Esophagus squamous epithelium (tissue), 5 donors: Measurements from ENCODE around the gene PRR11. TPM values are rescaled to one million over a fixed set of nuclear protein-coding genes. Genes with fewer than 3 reads are reported as not detected.

Experiments used
- DNase-seq: peaks from one replicate; lab custom pipeline; 2025; lab: John Stamatoyannopoulos, UW
- H3K27ac ChIP-seq, 4 donors: fragments of 200-600 bp; sonication (generic); one replicate each; pipeline ENCODE4 v1.5.1; 2016 to 2019; ENCODE audit warnings: mild to moderate bottlenecking in 1 of 4
- H3K27me3 ChIP-seq, 4 donors: fragments of 200-600 bp; sonication (generic); 1 replicate in 3 of 4; 2 replicates in 1 of 4; pipeline versions ENCODE4 v1.5.1 to v1.6.0; 2017 to 2021; ENCODE audit warnings: antibody characterized with exemption in 1 of 4
- H3K36me3 ChIP-seq, 3 donors: fragments of 200-600 bp; sonication (generic); one replicate each; pipeline ENCODE4 v1.5.1; 2016 to 2019
- H3K4me1 ChIP-seq, 3 donors: fragments of 200-600 bp; sonication (generic); one replicate each; pipeline ENCODE4 v1.5.1; 2017 to 2019
- H3K4me3 ChIP-seq, 4 donors: fragments of 200-600 bp; sonication (generic); 1 replicate in 3 of 4; 2 replicates in 1 of 4; pipeline ENCODE4 v1.5.1; 2016 to 2019; ENCODE audit warnings: mild to moderate bottlenecking in 2 of 4, moderate library complexity in 1 of 4
- H3K9me3 ChIP-seq, 3 donors: fragments of 200-600 bp; sonication (generic); one replicate each; pipeline ENCODE4 v1.5.1; 2016 to 2019
- POLR2A ChIP-seq, 4 donors: fragments of 450-650 bp; IDR thresholded peaks; one replicate each; pipeline ENCODE4 v1.6.1; 2017; ENCODE audit warnings: antibody characterized with exemption in 4 of 4, mild to moderate bottlenecking in 4 of 4, moderate library complexity in 3 of 4
- WGBS, 2 donors: methylation state at CpG; one replicate each; pipeline ENCODE4 v1.1.5; 2018; 5-methylcytosine and 5-hydroxymethylcytosine counted together
- intact Hi-C: fragments of 100-400 bp; cut with DNase I; formaldehyde crosslinking; loops from one replicate; pipeline ENCODE4 v1.15.0; 2022
- total RNA-seq, 4 donors: library from RNA; depleted of rRNA; stranded (reverse); fragments of >200 nt; gene quantifications; one replicate each; pipeline ENCODE4 v1.1.0, GENCODE V29; 2016
- TF ChIP-seq, protein P1 (sequence below), 6 experiments: fragments of 450-650 bp in 4 of 6; fragments of 200-600 bp in 2 of 6; sonication (generic) in 2 of 6; IDR thresholded peaks; one replicate each; pipeline ENCODE4 v1.5.1; 2016 to 2019; ENCODE audit warnings: antibody characterized with exemption in 6 of 6, mild to moderate bottlenecking in 4 of 6, moderate library complexity in 4 of 6
- donor health status: DM: yes; HTN: yes; CAD: no.

PRR11 gene
- total RNA-seq, 4 donors from 2014 or later = 5.1 to 13.4 (median 9.5) TPM

GRCh38 chr17:59181481-59181880, 25.9 kb downstream of the PRR11 start:
- WGBS, 2 donors = 94 to 100% methylated on average over 9 of the region's 9 CpGs
- Histone ChIP-seq H3K27me3 (no peaks in the 10 kb centered on the region), H3K4me3 (no peak overlapping the region), H3K27ac (no peak overlapping the region), H3K4me1 (no peaks in the 10 kb centered on the region), H3K36me3 (no peaks in the 10 kb centered on the region), H3K9me3 (no peaks in the 10 kb centered on the region)
- no peak for DNase-seq
- no peak for TF ChIP-seq POLR2A (IDR thresholded peaks at IDR 0.05)
- TF ChIP-seq, protein P1, sequence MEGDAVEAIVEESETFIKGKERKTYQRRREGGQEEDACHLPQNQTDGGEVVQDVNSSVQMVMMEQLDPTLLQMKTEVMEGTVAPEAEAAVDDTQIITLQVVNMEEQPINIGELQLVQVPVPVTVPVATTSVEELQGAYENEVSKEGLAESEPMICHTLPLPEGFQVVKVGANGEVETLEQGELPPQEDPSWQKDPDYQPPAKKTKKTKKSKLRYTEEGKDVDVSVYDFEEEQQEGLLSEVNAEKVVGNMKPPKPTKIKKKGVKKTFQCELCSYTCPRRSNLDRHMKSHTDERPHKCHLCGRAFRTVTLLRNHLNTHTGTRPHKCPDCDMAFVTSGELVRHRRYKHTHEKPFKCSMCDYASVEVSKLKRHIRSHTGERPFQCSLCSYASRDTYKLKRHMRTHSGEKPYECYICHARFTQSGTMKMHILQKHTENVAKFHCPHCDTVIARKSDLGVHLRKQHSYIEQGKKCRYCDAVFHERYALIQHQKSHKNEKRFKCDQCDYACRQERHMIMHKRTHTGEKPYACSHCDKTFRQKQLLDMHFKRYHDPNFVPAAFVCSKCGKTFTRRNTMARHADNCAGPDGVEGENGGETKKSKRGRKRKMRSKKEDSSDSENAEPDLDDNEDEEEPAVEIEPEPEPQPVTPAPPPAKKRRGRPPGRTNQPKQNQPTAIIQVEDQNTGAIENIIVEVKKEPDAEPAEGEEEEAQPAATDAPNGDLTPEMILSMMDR (IDR thresholded peaks at IDR 0.05) = no peak
- intact Hi-C loops = no loop called here

DNA sequence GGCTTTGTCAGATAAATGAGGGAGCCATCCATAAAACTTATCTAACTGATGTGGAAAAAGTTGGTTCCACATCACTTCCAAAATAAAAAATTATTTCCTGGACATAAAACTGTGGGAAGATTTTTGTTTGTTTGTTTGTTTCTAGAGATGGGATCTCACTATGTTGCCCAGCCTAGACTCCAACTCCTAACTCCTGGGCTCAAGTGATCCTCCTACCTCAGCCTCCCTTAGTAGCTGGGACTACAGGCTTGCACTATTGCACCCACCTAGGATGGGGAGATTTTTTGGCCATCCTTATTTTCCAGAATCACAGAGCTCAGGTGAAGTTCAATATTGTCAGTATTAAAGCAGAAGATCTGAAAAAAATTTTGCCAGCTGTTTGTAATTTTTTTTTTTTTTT, 30.5 kb downstream of the PRR11 start:
- H3K36me3 ChIP-seq = no peaks in the 10 kb centered on the region
- DNase-seq = no peak

GRCh38 chr17:59186850-59187249, 31.3 kb downstream of the PRR11 start:
- no peaks in the 10 kb centered on the region for H3K4me1 ChIP-seq
- no peak for TF ChIP-seq POLR2A (IDR thresholded peaks at IDR 0.05)
- TF ChIP-seq, protein P1 (IDR thresholded peaks at IDR 0.05) = no peak
- intact Hi-C loops = no loop called here
- H3K9me3 ChIP-seq = no peaks in the 10 kb centered on the region
- no peak overlapping the region for H3K27ac ChIP-seq
- WGBS, 2 donors = 85 to 88% methylated on average over 3 of the region's 3 CpGs
- no peak for DNase-seq
- peaks cover 0 to 4% (median 0%) of the 10 kb centered on the region in 3 donors for H3K36me3 ChIP-seq
- no peak overlapping the region for H3K4me3 ChIP-seq
- H3K27me3 ChIP-seq = no peaks in the 10 kb centered on the region

More for the DNA sequence above, 30.5 kb downstream of the PRR11 start:
- H3K27ac ChIP-seq = no peak overlapping the region
- H3K4me1 ChIP-seq = no peaks in the 10 kb centered on the region
- no peaks in the 10 kb centered on the region for H3K9me3 ChIP-seq
- intact Hi-C loops = no loop called here
- H3K4me3 ChIP-seq = no peak overlapping the region
- H3K27me3 ChIP-seq = no peaks in the 10 kb centered on the region
- TF ChIP-seq, protein P1 (IDR thresholded peaks at IDR 0.05) = no peak
- TF ChIP-seq POLR2A (IDR thresholded peaks at IDR 0.05) = no peak

GRCh38 chr17:59190806-59191205, 35.3 kb downstream of the PRR11 start:
- no peak overlapping the region for H3K4me3 ChIP-seq
- no peaks in the 10 kb centered on the region for H3K4me1 ChIP-seq
- H3K36me3 ChIP-seq = peaks cover 0 to 16% (median 0%) of the 10 kb centered on the region in 3 donors
- intact Hi-C loops = no loop called here
- peak overlapping the region in 1 of 4 donors; percentile 17 for H3K27ac ChIP-seq
- no peaks in the 10 kb centered on the region for H3K9me3 ChIP-seq
- no peak for DNase-seq
- WGBS, 2 donors = 75 to 83% methylated on average over 1 to 2 of the region's 2 CpGs
- no peak for TF ChIP-seq POLR2A (IDR thresholded peaks at IDR 0.05)
- TF ChIP-seq, protein P1 (IDR thresholded peaks at IDR 0.05) = no peak
- H3K27me3 ChIP-seq = no peaks in the 10 kb centered on the region

DNA sequence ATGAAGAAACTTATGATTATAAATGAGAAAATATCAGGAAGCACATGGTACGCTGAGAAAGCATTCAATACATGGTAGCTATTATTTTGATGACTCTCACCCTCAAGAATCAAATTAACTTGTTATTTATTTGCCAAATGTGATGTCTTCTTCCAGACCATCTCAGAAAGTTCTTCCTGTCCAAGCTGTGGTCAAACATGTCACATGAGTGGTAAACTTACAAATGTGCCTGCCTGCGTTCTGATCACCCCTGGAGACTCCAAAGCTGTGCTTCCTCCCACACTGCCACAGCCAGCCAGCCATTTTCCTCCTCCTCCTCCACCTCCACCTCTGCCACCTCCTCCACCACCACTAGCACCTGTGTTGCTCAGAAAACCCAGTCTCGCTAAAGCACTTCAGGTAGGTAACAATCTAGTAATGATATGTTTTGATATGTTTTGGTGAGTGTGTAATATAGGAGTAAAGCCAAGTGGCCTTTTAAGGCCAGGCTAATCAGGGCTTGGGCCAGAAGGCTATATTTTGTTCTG, 37.9 kb downstream of the PRR11 start:
- WGBS, 2 donors = 95 to 98% methylated on average over 3 of the region's 3 CpGs
- no peak for DNase-seq
- Histone ChIP-seq H3K4me3 (no peak overlapping the region), H3K4me1 (no peaks in the 10 kb centered on the region), H3K27ac (no peak overlapping the region), H3K27me3 (no peaks in the 10 kb centered on the region), H3K36me3 (peaks cover 0 to 16% (median 0%) of the 10 kb centered on the region in 3 donors), H3K9me3 (no peaks in the 10 kb centered on the region)
- intact Hi-C loops = no loop called here
- TF ChIP-seq, protein P1 (IDR thresholded peaks at IDR 0.05) = no peak
- TF ChIP-seq POLR2A (IDR thresholded peaks at IDR 0.05) = no peak
